ENCODE results near the gene HIGD1A.

Gene HIGD1A

DNA sequence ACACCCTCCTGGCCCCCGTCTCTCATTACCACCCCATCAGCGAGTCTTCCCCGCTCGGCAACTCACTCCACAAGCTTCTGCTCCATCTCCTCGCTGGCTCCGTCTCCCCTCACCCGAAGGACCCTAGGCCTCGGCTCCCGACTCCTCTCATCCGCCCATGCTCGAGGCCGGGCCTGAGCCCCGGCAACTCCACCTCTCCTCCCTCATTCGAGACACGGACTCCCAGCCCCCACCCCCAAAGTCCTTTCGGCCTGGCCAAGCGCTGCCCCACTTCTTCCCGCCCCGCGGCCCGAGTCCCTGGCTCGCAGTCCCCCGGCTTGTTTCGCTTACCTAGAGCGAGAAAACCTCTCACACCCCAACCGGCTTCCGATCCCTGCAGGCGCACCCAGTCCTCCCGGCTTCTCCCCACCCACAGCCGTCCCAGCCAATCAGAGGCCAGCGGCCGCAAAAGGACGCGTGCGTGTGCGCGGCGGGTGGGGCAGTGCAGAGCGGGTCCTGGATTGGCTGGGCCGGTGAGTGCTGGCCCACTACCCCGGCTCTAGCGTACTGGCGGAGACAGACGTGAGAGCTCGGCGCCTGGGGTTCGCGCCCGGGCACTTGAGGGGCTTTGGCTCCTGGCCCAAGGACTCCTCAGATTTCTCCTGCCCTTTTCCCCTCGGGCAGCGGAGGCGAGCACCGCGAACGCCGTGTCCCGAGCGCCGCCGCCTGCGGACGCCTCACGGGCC lies at the start of gene HIGD1A:
HIGD1A (minus strand) TSS at position 385 of the 725 bp plus-strand sequence. CDS start 10,237 bp downstream, outside the sequence.
- peak; percentile 92 for DNase-seq (ENCODE audit: low read depth)

DNA sequence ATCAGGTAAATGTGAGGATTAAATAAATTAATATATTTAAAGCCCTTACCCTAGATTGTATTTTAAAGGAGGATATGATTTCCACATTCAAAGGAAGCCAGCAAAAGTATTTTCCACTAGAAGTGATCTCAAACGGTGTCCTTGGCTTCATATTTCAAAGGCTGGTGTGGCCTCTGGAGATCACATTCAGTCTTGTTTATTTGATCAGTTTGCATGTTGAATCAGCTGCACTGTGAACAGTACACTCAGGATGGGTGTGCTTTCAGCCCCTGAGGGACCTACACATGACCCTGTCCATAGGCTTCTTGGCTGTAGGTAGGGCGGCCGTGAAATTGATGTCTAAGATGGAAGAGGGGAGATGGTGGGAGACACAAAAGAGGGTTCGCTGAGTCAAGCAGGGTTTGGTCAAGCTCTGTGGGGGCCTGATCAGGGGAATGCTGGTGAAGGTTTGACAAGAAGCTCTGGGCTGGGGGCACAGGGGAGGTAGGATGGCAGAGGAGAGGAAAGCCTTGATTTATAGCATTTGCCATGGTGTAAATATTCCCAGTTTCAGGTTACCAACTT lies 49.5 kb upstream of the HIGD1A start:
- DNase-seq (ENCODE audit: low read depth) = no peak

DNA sequence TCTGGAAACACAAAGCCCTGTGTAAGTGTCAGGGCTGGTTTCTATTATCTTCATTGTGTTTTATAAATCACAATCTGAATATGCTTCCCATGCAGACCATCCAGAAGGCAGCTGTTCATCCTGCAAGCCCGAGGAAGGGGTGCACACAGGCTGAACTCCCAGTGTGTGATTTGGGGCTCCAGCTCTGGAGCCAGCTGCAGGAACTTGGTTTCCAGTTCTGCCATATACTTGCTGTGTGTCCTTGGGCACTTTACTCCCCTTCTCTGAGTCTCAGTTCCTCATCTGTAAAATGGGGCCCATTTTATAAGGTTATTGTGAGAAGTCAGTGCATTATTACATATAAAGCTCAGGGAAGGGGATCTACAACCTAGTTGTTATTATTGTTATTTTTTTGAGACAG lies 48.8 kb upstream of the HIGD1A start:
- no peak for DNase-seq (ENCODE audit: low read depth)

DNA sequence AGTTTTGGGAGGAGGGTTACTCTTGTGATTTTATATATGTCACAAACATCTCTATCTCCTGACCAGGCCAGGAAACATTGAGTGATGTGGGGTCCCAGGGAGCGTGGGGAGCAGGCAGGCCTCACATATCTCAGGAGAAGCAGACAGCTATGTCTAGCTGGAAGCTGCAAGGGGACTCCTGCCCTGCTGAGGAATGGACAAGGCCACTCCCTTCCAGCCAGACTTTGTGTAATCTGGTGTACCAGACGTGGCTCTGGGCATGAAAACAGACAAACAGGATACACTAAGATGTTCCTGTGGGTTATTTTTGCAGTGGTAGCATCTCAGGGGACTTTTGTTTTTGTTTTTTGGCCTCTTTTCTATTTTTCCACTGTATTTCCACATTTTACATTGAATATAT lies 48.2 kb upstream of the HIGD1A start:
- no peak for DNase-seq (ENCODE audit: low read depth)

DNA sequence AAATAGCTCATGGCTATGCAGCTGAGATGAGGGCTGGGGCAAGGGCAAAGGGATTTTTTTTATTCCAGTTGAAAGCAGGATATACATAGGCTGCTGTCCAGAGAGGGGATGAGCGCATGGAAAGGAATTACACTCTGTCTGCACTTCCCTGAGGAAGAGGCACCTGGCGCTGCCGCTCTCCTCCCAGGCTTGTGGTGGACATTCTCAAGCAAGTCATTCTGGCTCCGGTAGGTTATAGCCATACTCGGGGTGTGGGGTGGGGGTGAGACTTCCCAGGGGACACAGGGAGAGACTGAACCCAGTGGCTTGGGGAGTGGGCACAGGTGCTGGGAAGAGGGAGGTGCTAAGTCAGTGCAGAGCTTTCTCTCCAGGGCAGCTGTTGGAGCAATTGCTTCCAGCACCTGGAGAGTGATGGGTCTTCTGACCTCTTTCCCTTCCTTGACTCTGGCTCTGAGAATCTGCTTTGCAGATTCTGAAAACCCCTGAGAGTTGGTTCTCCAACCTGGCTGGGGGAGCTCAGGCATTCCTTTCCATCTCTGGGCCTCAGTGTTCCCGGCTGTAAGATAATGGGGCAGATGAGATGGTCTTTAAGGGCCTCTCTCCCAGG lies 47.0 kb upstream of the HIGD1A start:
- DNase-seq (ENCODE audit: low read depth) = no peak

DNA sequence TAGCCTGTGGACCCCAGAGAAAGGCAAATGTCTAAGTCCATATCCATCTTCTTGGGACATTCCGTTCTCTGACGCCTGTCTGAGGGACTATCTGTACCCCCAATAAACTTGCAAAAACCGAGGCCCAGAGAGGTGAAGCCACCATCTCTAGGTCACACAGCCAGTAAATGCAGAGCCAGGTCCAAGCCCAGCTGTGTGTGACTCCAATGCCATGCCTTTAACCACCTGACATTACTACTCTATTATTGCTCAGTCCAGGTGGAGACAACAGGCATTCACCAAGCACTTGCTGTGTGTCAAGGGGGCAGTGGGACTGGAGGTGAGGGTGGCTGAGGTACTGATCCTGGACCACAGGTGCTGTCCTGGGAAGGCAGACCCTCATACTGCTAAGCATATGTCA lies 46.0 kb upstream of the HIGD1A start:
- DNase-seq (ENCODE audit: low read depth) = no peak

DNA sequence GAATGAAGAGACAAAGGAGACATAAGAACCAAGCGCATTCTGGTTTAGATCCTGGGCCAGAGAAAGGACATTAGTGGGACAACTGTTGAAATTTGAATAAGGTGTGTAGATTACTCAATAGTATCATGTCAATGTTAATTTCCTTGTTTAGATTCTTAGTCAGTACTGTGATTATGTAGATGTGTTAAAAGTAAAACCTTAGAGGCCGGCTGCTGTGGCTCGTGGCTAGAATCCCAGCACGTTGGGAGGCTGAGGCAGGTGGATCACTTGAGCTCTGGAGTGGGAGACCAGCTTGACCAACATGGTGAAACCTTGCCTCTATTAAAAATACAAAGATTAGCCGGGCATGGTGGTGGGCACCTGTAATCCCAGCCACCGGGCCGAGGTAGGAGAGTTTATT lies 44.7 kb upstream of the HIGD1A start:
- no peak for DNase-seq (ENCODE audit: low read depth)

DNA sequence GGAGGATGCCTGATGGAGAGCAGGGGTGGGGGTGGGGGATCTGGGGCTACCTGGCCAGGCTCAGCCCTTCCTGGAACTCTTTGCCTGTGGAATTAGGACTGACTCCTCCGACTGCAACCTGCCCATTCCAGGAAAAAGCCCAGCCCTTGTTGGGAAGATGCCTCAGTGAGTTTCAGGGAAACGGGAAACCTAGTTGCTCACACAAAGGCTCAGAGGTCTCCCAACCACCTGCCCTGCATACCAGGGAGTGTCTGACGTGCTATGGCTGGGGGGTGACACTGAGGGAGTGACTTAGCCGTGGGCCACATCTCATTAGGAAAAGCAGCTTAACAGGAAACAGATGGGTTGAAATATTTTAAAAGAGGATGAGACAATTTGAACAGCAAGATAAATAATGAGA lies 43.4 kb upstream of the HIGD1A start:
- no peak for DNase-seq (ENCODE audit: low read depth)

DNA sequence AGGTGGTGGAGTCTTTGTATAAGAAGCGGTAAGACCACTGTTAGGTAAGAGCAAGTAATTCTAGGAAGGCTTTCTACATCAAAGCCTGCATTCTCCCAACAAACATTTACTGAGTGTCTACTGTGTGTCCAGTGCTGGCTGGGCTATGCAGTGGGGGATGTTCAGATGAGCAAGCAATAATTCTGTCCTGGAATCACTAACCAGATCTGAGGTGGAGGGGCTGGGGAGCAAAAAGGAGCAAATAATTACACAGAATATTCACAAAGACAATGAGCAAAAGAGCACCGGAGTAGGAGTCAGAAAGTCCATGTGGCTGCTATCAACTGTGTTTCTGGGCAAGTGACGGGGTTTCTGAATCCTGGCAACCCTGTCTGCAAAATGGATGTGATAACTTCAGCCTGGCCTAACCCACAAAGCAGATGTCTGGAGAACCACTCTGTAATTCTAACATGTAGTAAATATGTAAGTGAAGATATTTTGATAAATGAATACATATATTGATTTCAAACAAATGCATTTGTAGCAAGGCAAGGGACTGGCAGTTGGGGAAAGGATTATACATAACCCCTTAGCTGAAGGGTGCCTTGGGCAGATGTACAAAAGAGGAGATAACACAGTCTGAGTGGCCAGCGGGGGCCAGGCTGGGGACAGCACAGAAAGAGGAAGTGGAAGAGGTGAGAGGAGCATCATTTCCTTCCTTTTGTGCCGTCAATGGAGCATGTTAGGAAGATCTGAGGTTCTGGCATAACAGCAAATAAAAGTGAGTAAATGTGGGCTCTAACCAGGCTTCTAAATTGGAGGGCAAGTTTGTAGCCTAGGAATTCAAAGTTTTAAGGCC lies 42.6 kb upstream of the HIGD1A start:
- DNase-seq (ENCODE audit: low read depth) = no peak

DNA sequence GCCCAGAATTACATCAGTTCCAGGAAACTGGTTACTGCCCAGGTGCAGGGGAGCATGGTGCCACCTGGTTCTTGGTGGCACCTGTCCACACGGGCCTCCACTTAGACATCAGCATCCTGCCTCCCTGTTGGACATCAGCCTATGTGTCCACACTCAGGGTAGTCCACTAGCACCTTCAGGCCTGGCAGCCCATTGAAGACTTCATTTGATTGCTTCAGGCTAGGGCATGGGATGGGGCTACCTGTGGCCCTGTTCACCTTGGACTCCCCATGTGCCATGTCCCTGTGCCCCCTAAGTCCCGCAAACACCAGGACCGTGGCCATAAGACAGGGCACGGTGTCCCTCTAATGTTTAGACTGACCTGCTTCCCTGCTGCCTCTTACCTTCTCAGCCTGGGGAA lies 40.5 kb upstream of the HIGD1A start:
- DNase-seq (ENCODE audit: low read depth) = no peak

DNA sequence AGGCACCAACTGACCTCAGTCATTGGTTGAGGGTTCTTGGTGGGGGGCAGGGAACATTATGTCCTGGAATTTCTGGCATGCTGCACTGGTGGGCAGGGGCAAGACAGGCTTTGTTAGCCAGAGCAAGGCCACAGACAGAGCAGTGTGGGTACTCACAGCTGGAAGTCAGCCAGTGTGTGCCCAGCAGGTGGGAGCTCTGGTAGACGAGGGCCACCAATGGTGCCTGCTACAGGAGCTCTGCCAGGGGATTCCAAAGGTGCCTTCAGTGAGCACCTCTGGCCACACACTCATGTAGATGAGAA lies 40.1 kb upstream of the HIGD1A start:
- DNase-seq (ENCODE audit: low read depth) = no peak

DNA sequence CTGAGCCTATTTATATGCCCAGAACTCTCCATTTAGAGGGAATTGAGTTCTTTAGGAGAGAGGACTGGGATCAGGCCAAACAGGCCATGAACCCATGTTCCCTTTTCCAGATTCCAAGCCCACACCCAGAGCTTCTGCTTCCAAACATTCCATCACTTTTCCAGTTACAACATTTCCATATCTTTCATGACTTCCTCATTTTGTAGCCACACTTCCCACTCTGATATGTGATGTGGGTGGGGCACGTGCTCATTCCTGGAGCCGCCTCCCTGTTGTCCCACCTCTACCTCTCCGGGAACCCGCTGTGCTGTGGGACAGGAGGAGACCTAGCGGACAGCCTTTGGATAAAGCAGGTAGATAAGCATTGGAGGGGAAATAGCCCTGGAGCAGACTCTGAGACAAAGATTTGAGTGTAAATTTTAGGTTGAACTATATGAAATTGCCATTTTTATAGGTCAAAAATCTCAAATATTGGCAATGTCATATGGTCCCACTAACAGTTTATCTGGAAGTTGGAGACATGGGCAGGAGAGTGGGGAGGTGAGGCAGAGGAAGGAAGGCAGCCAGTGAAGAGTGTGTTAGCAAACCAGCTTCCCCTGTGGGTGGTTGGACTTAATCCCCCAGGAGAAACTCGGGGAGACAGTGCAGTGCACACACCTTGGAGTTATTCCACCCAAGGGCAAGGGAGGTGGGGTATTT lies 39.6 kb upstream of the HIGD1A start:
- DNase-seq (ENCODE audit: low read depth) = no peak

DNA sequence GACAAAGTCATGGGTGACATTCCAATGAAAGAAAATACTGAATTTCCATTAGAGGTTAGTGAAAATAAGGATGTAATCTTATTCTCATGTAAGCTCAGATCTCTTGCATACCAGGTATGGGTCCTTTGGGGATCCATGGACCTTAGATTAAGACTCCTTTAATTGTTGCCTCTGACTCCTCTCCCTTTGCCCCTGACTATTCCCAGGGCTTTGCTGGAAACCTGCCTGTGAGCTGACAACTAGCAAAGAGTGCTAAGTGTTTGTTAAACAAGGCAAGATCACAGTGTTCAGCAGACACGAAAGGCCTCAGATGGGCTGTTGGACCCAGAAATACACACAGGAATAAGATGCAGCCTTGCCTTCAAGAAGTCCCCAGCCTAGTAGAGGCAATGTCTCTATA lies 37.0 kb upstream of the HIGD1A start:
- no peak for DNase-seq (ENCODE audit: low read depth)

DNA sequence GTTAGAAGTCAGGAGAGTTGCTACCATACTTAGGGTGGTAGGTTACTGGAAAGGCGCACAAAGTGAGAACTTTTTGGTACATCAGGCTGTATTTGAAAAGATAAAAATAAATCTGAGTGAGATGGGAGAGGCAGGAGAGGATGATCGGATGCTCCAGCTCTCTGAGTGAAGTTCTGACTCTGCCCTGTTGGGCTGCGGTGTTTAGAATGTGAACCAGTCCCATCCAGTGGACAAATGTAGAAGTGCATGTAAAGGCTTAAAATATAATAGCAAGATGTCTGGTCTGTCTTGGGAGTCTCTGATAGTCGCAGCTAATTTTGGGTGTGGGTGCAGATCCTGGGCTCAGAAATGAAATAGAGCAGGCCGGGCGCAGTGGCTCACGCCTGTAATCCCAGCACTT lies 35.3 kb upstream of the HIGD1A start:
- peak; percentile 64 for DNase-seq (ENCODE audit: low read depth)

DNA sequence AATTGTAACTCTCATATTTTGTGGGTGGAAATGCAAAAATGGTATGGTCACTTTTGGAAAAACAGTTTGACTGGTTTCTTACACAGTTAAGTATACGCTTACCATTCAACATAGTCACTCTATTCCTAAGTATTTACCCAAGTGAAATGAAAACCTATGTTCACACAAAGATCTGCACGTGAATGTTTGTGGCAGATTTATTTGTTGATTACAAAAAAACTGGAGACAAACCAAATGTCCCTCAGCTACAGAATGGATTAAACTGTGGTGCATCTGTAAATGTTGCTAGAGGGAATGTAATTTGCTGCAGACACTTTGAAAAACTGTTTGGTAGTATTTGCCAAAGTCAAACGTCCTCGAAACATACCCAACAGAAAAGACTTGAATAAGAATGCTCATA lies 34.3 kb upstream of the HIGD1A start:
- no peak for DNase-seq (ENCODE audit: low read depth)

DNA sequence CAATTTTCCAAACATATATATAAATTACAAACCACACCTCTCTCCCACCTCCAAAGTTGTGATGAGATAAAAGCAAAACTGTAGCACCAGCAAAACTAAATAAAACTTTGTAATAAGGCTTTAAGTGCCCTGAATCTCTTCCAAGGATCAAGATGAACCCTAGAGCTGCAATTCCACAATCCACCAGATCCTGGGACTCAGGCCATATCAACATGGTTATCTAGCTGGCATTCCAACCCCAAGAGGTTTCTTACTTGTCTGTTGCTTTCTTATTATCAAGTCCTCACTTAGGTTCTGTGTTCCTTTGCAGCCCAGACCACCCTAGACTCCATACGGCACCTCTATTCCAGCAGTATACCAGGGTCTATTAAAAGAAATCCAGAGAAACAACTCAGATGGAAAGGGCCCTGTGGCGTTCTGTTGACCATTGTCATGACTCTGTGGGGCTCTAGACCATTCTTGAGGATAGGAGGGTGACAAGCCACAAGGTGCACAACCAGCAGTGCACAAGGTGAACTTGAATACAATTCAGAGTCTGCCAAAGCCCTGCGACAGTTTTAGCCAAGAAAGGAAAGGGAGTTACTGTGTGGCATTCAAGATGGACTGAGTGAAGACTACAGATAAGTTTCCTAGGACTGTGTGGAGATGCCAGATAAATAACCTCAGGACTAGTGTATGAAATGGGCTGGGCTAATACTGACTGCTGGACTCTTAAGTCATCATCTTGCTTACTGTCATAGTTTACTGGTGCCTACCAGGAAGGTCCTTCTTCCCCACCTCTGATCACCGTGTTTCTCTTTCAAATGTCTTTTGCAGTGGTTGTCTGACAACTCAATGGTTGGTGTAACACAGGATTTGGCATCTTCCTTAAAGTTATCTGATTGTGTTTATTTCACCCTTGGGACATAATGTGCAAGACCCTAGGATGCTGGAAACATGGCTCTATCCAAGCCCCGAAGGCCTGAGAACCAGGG lies 32.1 kb upstream of the HIGD1A start:
- DNase-seq (ENCODE audit: low read depth) = no peak

DNA sequence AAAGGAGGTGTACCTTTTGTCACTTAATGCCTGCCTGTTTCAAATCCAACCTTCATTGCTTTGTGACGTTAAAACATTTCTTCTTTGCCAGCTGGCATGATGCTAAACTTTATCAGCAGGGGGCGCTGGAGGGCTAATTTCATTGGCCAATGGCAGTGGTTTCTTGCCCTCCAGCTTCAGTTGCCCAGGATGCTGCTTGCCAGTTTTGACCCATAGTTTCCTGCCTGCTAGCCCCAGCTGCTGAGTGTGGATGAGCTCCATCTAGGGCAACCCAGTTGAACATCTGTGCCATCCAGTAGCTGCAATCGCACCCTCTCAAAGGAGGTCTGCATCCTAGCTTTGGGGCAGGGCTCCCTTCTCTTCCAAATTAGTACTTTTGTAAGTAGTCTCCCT lies 27.0 kb upstream of the HIGD1A start:
- DNase-seq (ENCODE audit: low read depth) = peak; percentile 33

DNA sequence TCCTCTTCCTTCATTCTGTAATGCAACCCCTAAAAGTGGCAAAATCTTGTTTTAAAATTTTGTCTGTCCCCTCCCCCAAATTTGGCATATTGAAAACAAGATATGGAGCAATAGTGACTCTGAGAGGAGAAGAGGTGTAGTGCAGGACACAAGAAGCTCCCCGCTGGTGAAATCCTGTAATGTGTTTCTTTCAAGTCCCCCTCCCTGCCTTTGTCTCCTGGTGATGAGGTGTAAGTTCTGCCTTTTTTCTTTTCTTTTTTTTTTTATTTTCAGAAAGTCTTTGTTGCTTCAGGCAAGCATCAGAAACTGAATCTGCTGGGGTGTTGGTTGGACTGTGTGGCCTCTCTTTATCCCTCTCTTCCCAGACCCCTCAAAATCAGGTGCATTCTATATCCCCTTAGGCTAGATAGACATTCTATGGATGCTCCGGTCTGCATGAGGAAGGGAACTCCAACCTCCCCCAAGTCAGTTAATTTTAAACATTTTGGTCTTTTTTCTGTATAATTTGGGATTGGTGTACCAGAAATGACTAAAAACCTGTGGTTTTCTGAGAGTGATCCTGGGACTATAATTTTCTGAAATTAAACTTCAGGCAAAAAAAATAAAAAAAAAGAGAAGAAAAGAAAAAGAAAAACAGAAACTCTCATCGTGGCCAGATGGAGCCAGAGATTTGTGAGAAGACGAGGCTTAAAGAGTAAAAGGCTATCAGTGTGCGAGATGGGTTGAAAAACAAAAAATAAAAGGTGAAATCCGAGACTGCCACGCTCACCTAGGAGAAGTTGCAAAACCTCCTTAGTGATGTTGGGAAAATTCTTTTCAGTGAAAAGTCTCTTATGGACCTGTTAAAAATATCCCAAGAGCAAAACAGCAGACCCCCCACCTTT lies 26.4 kb upstream of the HIGD1A start:
- DNase-seq (ENCODE audit: low read depth) = no peak

DNA sequence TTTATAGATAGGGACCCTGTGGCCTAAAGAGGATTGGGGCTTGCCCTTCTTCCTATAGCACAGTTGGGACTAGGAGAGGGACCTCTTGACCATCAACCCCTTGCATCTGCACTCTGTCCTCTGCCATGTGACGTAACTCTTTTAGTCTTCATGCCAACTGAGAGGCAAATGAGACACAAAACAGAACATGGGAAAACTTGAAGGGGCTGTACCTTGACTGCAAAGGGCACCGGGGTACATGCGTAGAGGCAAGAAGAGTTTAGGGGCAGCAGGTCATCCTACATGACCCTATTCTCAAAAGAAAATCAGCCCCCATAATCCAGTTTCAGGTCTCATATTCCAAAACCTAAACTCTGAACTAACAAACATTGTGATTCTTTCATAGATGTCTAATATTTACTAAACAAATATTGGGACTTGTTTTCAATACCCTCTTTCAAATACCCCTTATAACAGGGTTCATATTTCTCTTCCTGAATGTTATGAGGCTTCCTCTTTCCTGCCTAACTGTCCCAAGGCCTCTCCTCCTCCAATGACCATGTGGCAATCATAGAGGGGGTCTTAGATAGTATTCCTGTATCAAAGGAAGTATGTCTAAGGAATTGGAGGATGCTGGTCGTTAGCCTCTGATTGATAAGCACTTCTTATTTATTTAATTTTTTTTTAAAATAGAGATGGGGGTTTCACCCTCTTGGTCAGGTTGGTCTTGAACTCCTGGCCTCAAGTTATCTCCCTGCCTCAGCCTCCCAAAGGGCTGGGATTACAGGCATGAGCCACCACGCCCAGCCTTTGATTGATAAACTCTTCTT lies 25.5 kb upstream of the HIGD1A start:
- no peak for DNase-seq (ENCODE audit: low read depth)
